Neural progenitor cell (in vitro differentiated cells): Measurements from ENCODE around the gene PODN.

Source experiments
- EZH2 ChIP-seq: fragments of 200-600 bp; sonication (generic); IDR thresholded peaks from 2 replicates; pipeline ENCODE4 v1.6.1; 2017; ENCODE audit warnings: antibody characterized with exemption, mild to moderate bottlenecking, moderate library complexity
- EZH2phosphoT487 ChIP-seq: fragments of 200-600 bp; sonication (generic); IDR thresholded peaks from 2 replicates; pipeline ENCODE4 v1.6.1; 2017; ENCODE audit warnings: antibody characterized with exemption
- TF ChIP-seq, protein P1 (sequence below): fragments of 200-600 bp; sonication (generic); IDR thresholded peaks from 2 replicates; pipeline ENCODE4 v1.5.1; 2017; ENCODE audit warnings: antibody characterized with exemption, mild to moderate bottlenecking

DNA sequence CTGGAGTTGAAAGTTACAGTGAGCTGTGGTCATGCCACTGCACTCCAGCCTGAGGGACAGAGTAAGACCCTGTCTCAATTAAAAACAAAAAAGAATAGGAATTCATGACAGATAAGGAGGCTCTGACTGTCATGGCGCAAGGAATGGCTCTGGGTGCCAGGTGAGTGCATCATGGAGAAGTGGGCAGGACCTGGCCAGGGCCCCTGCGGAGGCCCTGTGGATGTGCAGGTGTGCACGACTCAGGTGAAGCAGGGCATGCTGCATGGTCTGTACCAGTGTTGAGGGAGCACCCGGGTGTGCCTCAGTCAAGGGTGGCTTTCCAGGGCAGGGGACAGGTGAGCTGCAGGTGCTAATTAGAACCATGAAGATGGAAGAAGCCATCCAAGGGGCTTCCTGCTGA is 66.4 kb downstream of the PODN start:
- no peak for TF ChIP-seq EZH2
- TF ChIP-seq, protein P1, sequence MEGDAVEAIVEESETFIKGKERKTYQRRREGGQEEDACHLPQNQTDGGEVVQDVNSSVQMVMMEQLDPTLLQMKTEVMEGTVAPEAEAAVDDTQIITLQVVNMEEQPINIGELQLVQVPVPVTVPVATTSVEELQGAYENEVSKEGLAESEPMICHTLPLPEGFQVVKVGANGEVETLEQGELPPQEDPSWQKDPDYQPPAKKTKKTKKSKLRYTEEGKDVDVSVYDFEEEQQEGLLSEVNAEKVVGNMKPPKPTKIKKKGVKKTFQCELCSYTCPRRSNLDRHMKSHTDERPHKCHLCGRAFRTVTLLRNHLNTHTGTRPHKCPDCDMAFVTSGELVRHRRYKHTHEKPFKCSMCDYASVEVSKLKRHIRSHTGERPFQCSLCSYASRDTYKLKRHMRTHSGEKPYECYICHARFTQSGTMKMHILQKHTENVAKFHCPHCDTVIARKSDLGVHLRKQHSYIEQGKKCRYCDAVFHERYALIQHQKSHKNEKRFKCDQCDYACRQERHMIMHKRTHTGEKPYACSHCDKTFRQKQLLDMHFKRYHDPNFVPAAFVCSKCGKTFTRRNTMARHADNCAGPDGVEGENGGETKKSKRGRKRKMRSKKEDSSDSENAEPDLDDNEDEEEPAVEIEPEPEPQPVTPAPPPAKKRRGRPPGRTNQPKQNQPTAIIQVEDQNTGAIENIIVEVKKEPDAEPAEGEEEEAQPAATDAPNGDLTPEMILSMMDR: no peak
- no peak for TF ChIP-seq EZH2phosphoT487
